Loucy (cell line): ENCODE results near the gene GPR84.

Experiments
- H2AFZ ChIP-seq: fragments of 200-600 bp; sonication (generic); 2 replicates; pipeline ENCODE4 v1.6.0; 2016; ENCODE audit warnings: antibody characterized with exemption, mild to moderate bottlenecking, low read length, moderate library complexity
- H3F3A ChIP-seq: fragments of 200-600 bp; 2 replicates; pipeline ENCODE4 v1.6.0; 2016; ENCODE audit warnings: antibody characterized with exemption, low read depth, mild to moderate bottlenecking
- H3K27me3 ChIP-seq: fragments of 200-600 bp; sonication (generic); 2 replicates; pipeline ENCODE4 v1.6.1; 2014; ENCODE audit warnings: low read length, mild to moderate bottlenecking; ENCODE audit not compliant: insufficient read depth, poor library complexity, severe bottlenecking
- H3K36me3 ChIP-seq: fragments of 200-600 bp; sonication (generic); 2 replicates; pipeline ENCODE4 v1.6.1; 2016; ENCODE audit warnings: low read length; ENCODE audit not compliant: insufficient read depth
- H3K4me1 ChIP-seq: fragments of 200-600 bp; sonication (generic); 2 replicates; pipeline ENCODE4 v1.5.1; 2014; ENCODE audit warnings: low read length, mild to moderate bottlenecking; ENCODE audit not compliant: insufficient read depth, poor library complexity, severe bottlenecking
- H3K4me2 ChIP-seq: fragments of 200-600 bp; sonication (generic); 2 replicates; pipeline ENCODE4 v1.6.0; 2014; ENCODE audit warnings: antibody characterized with exemption, low read length, low read depth, mild to moderate bottlenecking; ENCODE audit not compliant: poor library complexity, severe bottlenecking
- H3K4me3 ChIP-seq: fragments of 200-600 bp; sonication (generic); 2 replicates; pipeline ENCODE4 v1.5.1; 2014; ENCODE audit warnings: low read length, mild to moderate bottlenecking, mixed read lengths; ENCODE audit not compliant: poor library complexity, severe bottlenecking
- H3K79me2 ChIP-seq: fragments of 200-600 bp; sonication (generic); 2 replicates; pipeline ENCODE4 v1.6.1; 2014; ENCODE audit warnings: low read length; ENCODE audit not compliant: insufficient read depth
- H3K9ac ChIP-seq: fragments of 200-600 bp; sonication (generic); 2 replicates; pipeline ENCODE4 v1.6.0; 2014; ENCODE audit warnings: mild to moderate bottlenecking, low read depth, low read length, moderate library complexity; ENCODE audit not compliant: poor library complexity, severe bottlenecking
- H3K9me2 ChIP-seq: fragments of 200-600 bp; sonication (generic); replicated peaks from 2 replicates; pipeline ENCODE4 v1.6.1; 2016; ENCODE audit warnings: low read depth, low read length, mixed read lengths
- H3K9me3 ChIP-seq: fragments of 200-600 bp; sonication (generic); 2 replicates; pipeline ENCODE4 v1.6.1; 2014; ENCODE audit warnings: mild to moderate bottlenecking, antibody characterized with exemption, low read length, low read depth; ENCODE audit not compliant: insufficient read depth
- H4K20me1 ChIP-seq: fragments of 200-600 bp; sonication (generic); 2 replicates; pipeline ENCODE4 v1.6.0; 2014; ENCODE audit warnings: antibody characterized with exemption, low read length, mild to moderate bottlenecking; ENCODE audit not compliant: insufficient read depth, poor library complexity, severe bottlenecking
- EZH2phosphoT487 ChIP-seq: fragments of 200-600 bp; IDR thresholded peaks from 2 replicates; pipeline ENCODE4 v1.6.1; 2018; ENCODE audit warnings: antibody characterized with exemption, mild to moderate bottlenecking, moderate library complexity, borderline replicate concordance
- TF ChIP-seq, protein P1 (sequence below): fragments of 200-600 bp; sonication (generic); conservative IDR thresholded peaks from 2 replicates; pipeline ENCODE4 v1.5.1; 2014; ENCODE audit warnings: mild to moderate bottlenecking, antibody characterized with exemption, low read length

Gene GPR84

DNA sequence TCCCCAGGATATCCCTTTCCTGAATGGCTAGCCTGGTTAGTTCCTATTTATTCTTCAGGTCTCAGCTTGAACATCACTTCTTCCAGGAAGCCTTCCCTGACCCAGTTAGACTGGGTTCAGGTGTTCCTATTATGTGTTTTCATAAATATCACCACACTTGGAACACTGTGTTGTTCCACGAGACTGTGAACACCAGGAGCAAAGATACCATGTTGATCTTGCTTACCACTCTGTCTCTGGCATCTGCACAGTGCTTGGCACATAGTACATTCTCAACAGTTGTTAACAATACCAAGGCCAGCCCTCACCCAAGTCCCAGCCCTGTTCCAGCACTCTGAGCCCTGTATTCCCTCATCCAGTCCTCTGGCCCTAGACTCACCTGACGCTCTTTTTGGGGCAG, 33.9 kb upstream of the GPR84 start:
- peaks cover 2% of the 10 kb centered on the region for H4K20me1 ChIP-seq
- no peak overlapping the region for H2AFZ ChIP-seq
- no peak overlapping the region for H3K4me2 ChIP-seq
- H3K27me3 ChIP-seq, result no peaks in the 10 kb centered on the region
- H3K9me2 ChIP-seq, result no peaks in the 10 kb centered on the region
- TF ChIP-seq, protein P1, sequence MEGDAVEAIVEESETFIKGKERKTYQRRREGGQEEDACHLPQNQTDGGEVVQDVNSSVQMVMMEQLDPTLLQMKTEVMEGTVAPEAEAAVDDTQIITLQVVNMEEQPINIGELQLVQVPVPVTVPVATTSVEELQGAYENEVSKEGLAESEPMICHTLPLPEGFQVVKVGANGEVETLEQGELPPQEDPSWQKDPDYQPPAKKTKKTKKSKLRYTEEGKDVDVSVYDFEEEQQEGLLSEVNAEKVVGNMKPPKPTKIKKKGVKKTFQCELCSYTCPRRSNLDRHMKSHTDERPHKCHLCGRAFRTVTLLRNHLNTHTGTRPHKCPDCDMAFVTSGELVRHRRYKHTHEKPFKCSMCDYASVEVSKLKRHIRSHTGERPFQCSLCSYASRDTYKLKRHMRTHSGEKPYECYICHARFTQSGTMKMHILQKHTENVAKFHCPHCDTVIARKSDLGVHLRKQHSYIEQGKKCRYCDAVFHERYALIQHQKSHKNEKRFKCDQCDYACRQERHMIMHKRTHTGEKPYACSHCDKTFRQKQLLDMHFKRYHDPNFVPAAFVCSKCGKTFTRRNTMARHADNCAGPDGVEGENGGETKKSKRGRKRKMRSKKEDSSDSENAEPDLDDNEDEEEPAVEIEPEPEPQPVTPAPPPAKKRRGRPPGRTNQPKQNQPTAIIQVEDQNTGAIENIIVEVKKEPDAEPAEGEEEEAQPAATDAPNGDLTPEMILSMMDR, result no peak
- no peak for TF ChIP-seq EZH2phosphoT487
- H3K9me3 ChIP-seq, result no peaks in the 10 kb centered on the region
- H3K79me2 ChIP-seq, result no peaks in the 10 kb centered on the region
- 0 out of 2 replicates have a peak, but pooled peaks cover 5% of the 10 kb centered on the region for H3F3A ChIP-seq
- H3K9ac ChIP-seq, result no peak overlapping the region
- H3K4me3 ChIP-seq, result no peak overlapping the region
- peaks cover 84% of the 10 kb centered on the region for H3K36me3 ChIP-seq
- H3K4me1 ChIP-seq, result no peaks in the 10 kb centered on the region

- Histone ChIP-seq H3K9me2 (no peaks in the 10 kb centered on the region), H3K9ac (no peak overlapping the region), H3K4me3 (no peak overlapping the region), H2AFZ (no peak overlapping the region), H3F3A (0 out of 2 replicates have a peak, but pooled peaks cover 5% of the 10 kb centered on the region), H3K4me1 (no peaks in the 10 kb centered on the region), H3K36me3 (peaks cover 80% of the 10 kb centered on the region), H3K79me2 (no peaks in the 10 kb centered on the region), H3K27me3 (no peaks in the 10 kb centered on the region), H3K9me3 (no peaks in the 10 kb centered on the region), H4K20me1 (peaks cover 2% of the 10 kb centered on the region), H3K4me2 (no peak overlapping the region)
- no peak for TF ChIP-seq EZH2phosphoT487
- TF ChIP-seq, protein P1, result no peak
Measured at GRCh38 chr12:54397157-54397556, 32.9 kb upstream of the GPR84 start.

DNA sequence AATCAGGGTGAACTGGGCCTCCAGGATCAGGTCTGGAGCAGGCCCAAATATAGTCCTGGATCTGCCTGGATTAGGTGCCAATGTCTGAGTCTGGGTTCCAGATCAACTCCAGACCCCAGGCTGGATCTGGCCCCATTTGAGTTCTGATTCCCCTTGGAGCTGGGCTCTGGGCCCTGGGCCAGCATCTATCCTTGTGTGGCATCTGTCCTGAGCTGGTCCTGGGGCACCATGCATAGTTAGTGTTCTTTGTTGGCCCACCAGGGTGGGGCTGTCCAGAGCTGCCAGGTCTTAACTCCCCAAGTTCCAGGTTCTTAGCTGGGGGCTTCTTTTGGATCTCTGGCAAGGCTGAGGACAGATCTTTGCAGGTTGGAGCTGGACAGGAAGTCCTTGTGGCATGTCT, 31.3 kb upstream of the GPR84 start:
- Histone ChIP-seq H3K9me2 (no peaks in the 10 kb centered on the region), H3K27me3 (no peaks in the 10 kb centered on the region), H3K9ac (no peak overlapping the region), H4K20me1 (peaks cover 2% of the 10 kb centered on the region), H3K36me3 (peaks cover 64% of the 10 kb centered on the region), H3K4me1 (peaks cover 4% of the 10 kb centered on the region), H3K4me2 (no peak overlapping the region), H3F3A (0 out of 2 replicates have a peak, but pooled peaks cover 5% of the 10 kb centered on the region), H2AFZ (no peak overlapping the region), H3K79me2 (no peaks in the 10 kb centered on the region), H3K4me3 (no peak overlapping the region), H3K9me3 (no peaks in the 10 kb centered on the region)
- TF ChIP-seq EZH2phosphoT487, result no peak
- TF ChIP-seq, protein P1, result no peak
